HepG2 (cell line): ENCODE data around the gene LYZL2. TPM values are rescaled to one million over a fixed set of nuclear protein-coding genes. Genes with fewer than 3 reads are reported as not detected.

Experiments used
- CEBPB ChIP-seq: IDR thresholded peaks from 2 replicates; pipeline ENCODE4 v1.6.1; 2011; ENCODE audit warnings: low read depth, low read length, improper control_type of control experiment, borderline replicate concordance
- DNMT1 ChIP-seq: sonication (generic); formaldehyde crosslinking; IDR thresholded peaks from 2 replicates; pipeline ENCODE4 v1.5.1; 2020; ENCODE audit warnings: mild to moderate bottlenecking, missing genetic modification reagents
- HHEX ChIP-seq: IDR thresholded peaks from 2 replicates; pipeline ENCODE4 v1.6.1; 2016; ENCODE audit warnings: control low read depth
- HNF4A ChIP-seq: sonication (generic); formaldehyde crosslinking; IDR thresholded peaks from 2 replicates; pipeline ENCODE4 v1.4.0; 2020; ENCODE audit warnings: missing genetic modification reagents
- KMT2A ChIP-seq: sonication (generic); formaldehyde crosslinking; IDR thresholded peaks from 2 replicates; pipeline ENCODE4 v1.4.0; 2020; ENCODE audit warnings: missing genetic modification reagents
- MAZ ChIP-seq, 2 experiments: sonication (generic) in 1 of 2; formaldehyde crosslinking in 1 of 2; IDR thresholded peaks; 2 replicates each; pipeline versions ENCODE4 v1.5.0 to v1.6.1; 2012 to 2020; ENCODE audit warnings: low read depth in 2 of 2, mild to moderate bottlenecking in 2 of 2, borderline replicate concordance in 1 of 2, improper control_type of control experiment in 1 of 2, low read length in 1 of 2, missing genetic modification reagents in 1 of 2, moderate library complexity in 1 of 2
- MEF2D ChIP-seq: sonication (generic); formaldehyde crosslinking; IDR thresholded peaks from 2 replicates; pipeline ENCODE4 v1.5.1; 2020; ENCODE audit warnings: mild to moderate bottlenecking, missing genetic modification reagents
- MXD4 ChIP-seq: IDR thresholded peaks from 2 replicates; pipeline ENCODE4 v1.6.1; 2016; ENCODE audit warnings: mild to moderate bottlenecking, missing biosample characterization, missing genetic modification reagents
- PAF1 ChIP-seq: IDR thresholded peaks from 2 replicates; pipeline ENCODE4 v1.6.1; 2016; ENCODE audit warnings: missing genetic modification reagents, missing compliant biosample characterization
- ZC3H4 ChIP-seq: sonication (generic); formaldehyde crosslinking; IDR thresholded peaks from 2 replicates; pipeline ENCODE4 v1.4.0; 2020; ENCODE audit warnings: missing genetic modification reagents, borderline replicate concordance
- ZFP62 ChIP-seq: sonication (generic); formaldehyde crosslinking; IDR thresholded peaks from 2 replicates; pipeline ENCODE4 v1.4.0; 2020; ENCODE audit warnings: missing genetic modification reagents
- ZNF263 ChIP-seq: sonication (generic); formaldehyde crosslinking; IDR thresholded peaks from 2 replicates; pipeline ENCODE4 v1.4.0; 2020; ENCODE audit warnings: missing genetic modification reagents
- ZNF292 ChIP-seq: sonication (generic); formaldehyde crosslinking; IDR thresholded peaks from 2 replicates; pipeline ENCODE4 v1.8.1; 2022; ENCODE audit warnings: mild to moderate bottlenecking, low read depth, missing genetic modification reagents, borderline replicate concordance
- ZNF468 ChIP-seq: sonication (generic); formaldehyde crosslinking; IDR thresholded peaks from 2 replicates; pipeline ENCODE4 v1.8.0; 2022; ENCODE audit warnings: mild to moderate bottlenecking, moderate library complexity, missing genetic modification reagents
- ZNF747 ChIP-seq: sonication (generic); formaldehyde crosslinking; IDR thresholded peaks from 2 replicates; pipeline ENCODE4 v1.8.1; 2023; ENCODE audit warnings: missing genetic modification reagents, mild to moderate bottlenecking, borderline replicate concordance
- ZNF772 ChIP-seq: sonication (generic); formaldehyde crosslinking; IDR thresholded peaks from 2 replicates; pipeline ENCODE4 v1.5.0; 2020; ENCODE audit warnings: mild to moderate bottlenecking, missing genetic modification reagents
- ZNF850 ChIP-seq: sonication (generic); formaldehyde crosslinking; conservative IDR thresholded peaks from 2 replicates; pipeline ENCODE4 v1.9.0; 2021; ENCODE audit warnings: mild to moderate bottlenecking, missing genetic modification reagents
- polyA plus RNA-seq, 8 experiments: library from polyadenylated mRNA; depleted of rRNA in 3 of 8; stranded (reverse) in 7 of 8; unstranded in 1 of 8; fragments of >200 nt; fragmentation: Illumina TruSeq in 4 of 8; extraction: Trizol in 4 of 8; gene quantifications; 2 replicates each; pipeline versions ENCODE4 v1.2.1 to v1.2.3, GENCODE V29; 2011 to 2016; ENCODE audit warnings: low read depth in 4 of 8, missing spikeins in 1 of 8, mixed read lengths in 1 of 8; ENCODE audit not compliant: insufficient read depth in 1 of 8
- total RNA-seq, 5 experiments: library from RNA; depleted of rRNA; stranded (reverse); fragments of >200 nt; fragmentation: Illumina TruSeq; extraction: Trizol; gene quantifications; 2 replicates each; pipeline ENCODE4 v1.2.3, GENCODE V29; 2016; ENCODE audit warnings: low read depth in 1 of 5
- TF ChIP-seq, protein P1 (sequence below): sonication (generic); formaldehyde crosslinking; IDR thresholded peaks from 2 replicates; pipeline ENCODE4 v1.8.0; 2022; ENCODE audit warnings: mild to moderate bottlenecking, missing genetic modification reagents, borderline replicate concordance
- TF ChIP-seq, protein P2 (sequence below): sonication (generic); formaldehyde crosslinking; IDR thresholded peaks from 2 replicates; pipeline ENCODE4 v1.5.0; 2020; ENCODE audit warnings: mild to moderate bottlenecking, missing genetic modification reagents
- TF ChIP-seq, protein P3 (sequence below): sonication (generic); formaldehyde crosslinking; IDR thresholded peaks from 2 replicates; pipeline ENCODE4 v1.4.0; 2020; ENCODE audit warnings: mild to moderate bottlenecking, missing genetic modification reagents
- TF ChIP-seq, protein P4 (sequence below): sonication (generic); formaldehyde crosslinking; IDR thresholded peaks from 2 replicates; pipeline ENCODE4 v1.5.0; 2020; ENCODE audit warnings: mild to moderate bottlenecking, missing genetic modification reagents
- TF ChIP-seq, protein P5 (sequence below): sonication (generic); formaldehyde crosslinking; IDR thresholded peaks from 2 replicates; pipeline ENCODE4 v1.4.0; 2020; ENCODE audit warnings: missing genetic modification reagents

The LYZL2 gene
- total and polyA plus RNA-seq, 2 of the 13 experiments (the other 11 are each of a cell fraction or from before 2014, with no cell fraction given), result 0.20 to 0.63 TPM

DNA sequence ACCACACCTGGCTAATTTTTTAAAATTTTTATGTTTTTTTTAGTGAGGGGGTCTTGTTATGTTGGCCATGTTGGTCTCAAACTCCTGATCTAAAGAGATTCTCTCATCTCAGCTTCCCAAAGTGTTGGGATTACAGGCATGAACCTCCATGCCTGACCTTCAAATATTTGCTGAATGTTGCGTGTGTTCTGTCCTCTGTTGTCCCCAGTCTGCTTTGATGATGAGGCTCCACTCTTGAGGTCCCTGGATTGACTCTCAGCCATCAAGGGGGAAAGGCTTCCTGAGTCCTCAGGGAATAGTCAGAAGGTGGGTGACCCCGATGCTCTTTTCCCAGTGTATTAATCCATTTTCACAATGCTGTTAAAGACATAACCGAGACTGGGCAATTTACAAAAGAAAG lies 26.0 kb downstream of the LYZL2 start (continued):
- TF ChIP-seq, protein P1, sequence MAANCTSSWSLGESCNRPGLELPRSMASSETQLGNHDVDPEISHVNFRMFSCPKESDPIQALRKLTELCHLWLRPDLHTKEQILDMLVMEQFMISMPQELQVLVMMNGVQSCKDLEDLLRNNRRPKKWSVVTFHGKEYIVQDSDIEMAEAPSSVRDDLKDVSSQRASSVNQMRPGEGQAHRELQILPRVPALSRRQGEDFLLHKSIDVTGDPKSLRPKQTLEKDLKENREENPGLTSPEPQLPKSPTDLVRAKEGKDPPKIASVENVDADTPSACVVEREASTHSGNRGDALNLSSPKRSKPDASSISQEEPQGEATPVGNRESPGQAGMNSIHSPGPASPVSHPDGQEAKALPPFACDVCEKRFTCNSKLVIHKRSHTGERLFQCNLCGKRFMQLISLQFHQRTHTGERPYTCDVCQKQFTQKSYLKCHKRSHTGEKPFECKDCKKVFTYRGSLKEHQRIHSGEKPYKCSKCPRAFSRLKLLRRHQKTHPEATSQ (CRISPR knock-in tag), result no peak
- TF ChIP-seq, protein P2, sequence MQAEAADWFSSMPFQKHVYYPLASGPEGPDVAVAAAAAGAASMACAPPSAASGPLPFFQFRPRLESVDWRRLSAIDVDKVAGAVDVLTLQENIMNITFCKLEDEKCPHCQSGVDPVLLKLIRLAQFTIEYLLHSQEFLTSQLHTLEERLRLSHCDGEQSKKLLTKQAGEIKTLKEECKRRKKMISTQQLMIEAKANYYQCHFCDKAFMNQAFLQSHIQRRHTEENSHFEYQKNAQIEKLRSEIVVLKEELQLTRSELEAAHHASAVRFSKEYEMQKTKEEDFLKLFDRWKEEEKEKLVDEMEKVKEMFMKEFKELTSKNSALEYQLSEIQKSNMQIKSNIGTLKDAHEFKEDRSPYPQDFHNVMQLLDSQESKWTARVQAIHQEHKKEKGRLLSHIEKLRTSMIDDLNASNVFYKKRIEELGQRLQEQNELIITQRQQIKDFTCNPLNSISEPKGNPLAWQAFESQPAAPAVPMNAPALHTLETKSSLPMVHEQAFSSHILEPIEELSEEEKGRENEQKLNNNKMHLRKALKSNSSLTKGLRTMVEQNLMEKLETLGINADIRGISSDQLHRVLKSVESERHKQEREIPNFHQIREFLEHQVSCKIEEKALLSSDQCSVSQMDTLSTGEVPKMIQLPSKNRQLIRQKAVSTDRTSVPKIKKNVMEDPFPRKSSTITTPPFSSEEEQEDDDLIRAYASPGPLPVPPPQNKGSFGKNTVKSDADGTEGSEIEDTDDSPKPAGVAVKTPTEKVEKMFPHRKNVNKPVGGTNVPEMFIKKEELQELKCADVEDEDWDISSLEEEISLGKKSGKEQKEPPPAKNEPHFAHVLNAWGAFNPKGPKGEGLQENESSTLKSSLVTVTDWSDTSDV, result no peak
- TF ChIP-seq ZC3H4 (CRISPR knock-in tag) (no peak), MEF2D (CRISPR knock-in tag) (no peak), ZNF850 (CRISPR knock-in tag) (no peak), PAF1 (CRISPR knock-in tag) (no peak), HNF4A (CRISPR knock-in tag) (peak; percentile 57), HHEX (CRISPR knock-in tag) (peak; percentile 63; the same call in 1 of the 2 replicates), CEBPB (no peak), MAZ (IDR thresholded peaks at IDR 0.05; ENCODE audit: borderline replicate concordance, low read depth, low read length) (no peak), MAZ (CRISPR knock-in tag; IDR thresholded peaks at IDR 0.05; ENCODE audit: low read depth) (no peak), ZFP62 (CRISPR knock-in tag) (no peak), ZNF747 (no peak), ZNF263 (CRISPR knock-in tag) (0 out of 2 replicates have a peak, but pooled peaks have one; percentile 30), ZNF292 (CRISPR knock-in tag) (peak; percentile 64; the same call in 1 of the 2 replicates), MXD4 (no peak), ZNF772 (no peak), DNMT1 (CRISPR knock-in tag) (no peak), ZNF468 (CRISPR knock-in tag) (no peak), KMT2A (CRISPR knock-in tag) (no peak)
- TF ChIP-seq, protein P3, sequence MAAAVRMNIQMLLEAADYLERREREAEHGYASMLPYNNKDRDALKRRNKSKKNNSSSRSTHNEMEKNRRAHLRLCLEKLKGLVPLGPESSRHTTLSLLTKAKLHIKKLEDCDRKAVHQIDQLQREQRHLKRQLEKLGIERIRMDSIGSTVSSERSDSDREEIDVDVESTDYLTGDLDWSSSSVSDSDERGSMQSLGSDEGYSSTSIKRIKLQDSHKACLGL (CRISPR knock-in tag), result no peak
- TF ChIP-seq, protein P4, sequence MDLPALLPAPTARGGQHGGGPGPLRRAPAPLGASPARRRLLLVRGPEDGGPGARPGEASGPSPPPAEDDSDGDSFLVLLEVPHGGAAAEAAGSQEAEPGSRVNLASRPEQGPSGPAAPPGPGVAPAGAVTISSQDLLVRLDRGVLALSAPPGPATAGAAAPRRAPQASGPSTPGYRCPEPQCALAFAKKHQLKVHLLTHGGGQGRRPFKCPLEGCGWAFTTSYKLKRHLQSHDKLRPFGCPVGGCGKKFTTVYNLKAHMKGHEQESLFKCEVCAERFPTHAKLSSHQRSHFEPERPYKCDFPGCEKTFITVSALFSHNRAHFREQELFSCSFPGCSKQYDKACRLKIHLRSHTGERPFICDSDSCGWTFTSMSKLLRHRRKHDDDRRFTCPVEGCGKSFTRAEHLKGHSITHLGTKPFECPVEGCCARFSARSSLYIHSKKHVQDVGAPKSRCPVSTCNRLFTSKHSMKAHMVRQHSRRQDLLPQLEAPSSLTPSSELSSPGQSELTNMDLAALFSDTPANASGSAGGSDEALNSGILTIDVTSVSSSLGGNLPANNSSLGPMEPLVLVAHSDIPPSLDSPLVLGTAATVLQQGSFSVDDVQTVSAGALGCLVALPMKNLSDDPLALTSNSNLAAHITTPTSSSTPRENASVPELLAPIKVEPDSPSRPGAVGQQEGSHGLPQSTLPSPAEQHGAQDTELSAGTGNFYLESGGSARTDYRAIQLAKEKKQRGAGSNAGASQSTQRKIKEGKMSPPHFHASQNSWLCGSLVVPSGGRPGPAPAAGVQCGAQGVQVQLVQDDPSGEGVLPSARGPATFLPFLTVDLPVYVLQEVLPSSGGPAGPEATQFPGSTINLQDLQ (CRISPR knock-in tag), result no peak
- TF ChIP-seq, protein P5, sequence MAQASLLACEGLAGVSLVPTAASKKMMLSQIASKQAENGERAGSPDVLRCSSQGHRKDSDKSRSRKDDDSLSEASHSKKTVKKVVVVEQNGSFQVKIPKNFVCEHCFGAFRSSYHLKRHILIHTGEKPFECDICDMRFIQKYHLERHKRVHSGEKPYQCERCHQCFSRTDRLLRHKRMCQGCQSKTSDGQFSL (CRISPR knock-in tag), result no peak; the same call in 1 of the 2 replicates
